GM18526 (cell line): ENCODE results near the gene OR5AU1.

Source experiments
- POLR2A ChIP-seq: IDR thresholded peaks from 3 replicates; pipeline ENCODE4 v1.6.1; 2011; ENCODE audit not compliant: insufficient read length; ENCODE audit errors: extremely low read depth

OR5AU1 gene

GRCh38 chr14:21192447-21192822, 36.6 kb upstream of the OR5AU1 start:
- no peak for TF ChIP-seq POLR2A

DNA sequence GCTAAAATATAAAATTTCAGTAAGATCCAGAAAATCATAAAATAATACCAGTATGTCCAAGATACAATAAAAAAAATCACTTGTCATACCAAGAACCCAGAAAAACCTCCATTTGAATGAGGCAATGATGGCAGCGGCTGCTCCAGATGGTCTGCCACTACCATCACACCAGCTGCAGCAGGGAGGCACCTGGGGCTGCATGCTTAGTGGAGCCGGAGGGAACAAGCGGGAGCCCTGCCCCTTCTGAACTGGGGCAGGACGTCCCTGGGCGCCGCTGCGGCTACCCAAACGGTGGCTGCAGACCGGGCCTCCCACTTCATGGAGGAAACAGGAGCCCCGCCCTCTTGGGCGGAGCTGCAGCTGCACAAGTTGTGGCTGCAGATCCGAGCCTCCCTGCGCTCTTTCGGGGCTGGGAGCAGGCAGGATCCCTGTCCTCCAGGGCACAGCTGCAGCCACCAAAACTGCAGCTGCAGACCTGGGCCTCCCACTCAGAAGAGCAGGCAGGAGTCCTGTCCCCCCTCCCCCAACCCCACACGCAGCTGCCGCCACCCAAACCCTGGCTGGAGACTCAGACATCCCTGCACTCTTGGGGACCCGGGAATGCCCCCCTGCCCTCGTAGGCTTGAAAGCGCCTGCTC, 36.1 kb upstream of the OR5AU1 start:
- TF ChIP-seq POLR2A: no peak

GRCh38 chr14:21191261-21191808, 35.5 kb upstream of the OR5AU1 start:
- no peak for TF ChIP-seq POLR2A

GRCh38 chr14:21185491-21185890, 29.6 kb upstream of the OR5AU1 start:
- no peak for TF ChIP-seq POLR2A

GRCh38 chr14:21184254-21184653, 28.4 kb upstream of the OR5AU1 start:
- TF ChIP-seq POLR2A: no peak

GRCh38 chr14:21182166-21182565, 26.3 kb upstream of the OR5AU1 start:
- no peak for TF ChIP-seq POLR2A

DNA sequence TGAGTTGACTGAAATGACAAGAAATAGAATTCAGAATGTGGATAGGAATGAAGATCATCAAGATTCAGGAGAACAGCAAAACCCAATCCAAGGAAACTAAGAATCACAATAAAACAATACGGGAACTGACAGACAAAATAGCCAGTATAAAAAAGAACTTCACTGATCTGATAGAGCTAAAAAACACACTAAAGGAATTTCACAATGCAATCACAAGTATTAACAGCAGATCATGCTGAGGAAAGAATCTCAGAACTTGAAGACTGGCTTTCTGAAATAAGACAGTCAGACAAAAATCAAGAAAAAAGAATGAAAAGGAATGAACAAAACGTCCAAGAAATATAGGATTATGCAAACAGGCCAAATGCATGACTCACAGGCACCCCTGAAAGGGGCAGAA, 15.3 kb upstream of the OR5AU1 start:
- no peak for TF ChIP-seq POLR2A

DNA sequence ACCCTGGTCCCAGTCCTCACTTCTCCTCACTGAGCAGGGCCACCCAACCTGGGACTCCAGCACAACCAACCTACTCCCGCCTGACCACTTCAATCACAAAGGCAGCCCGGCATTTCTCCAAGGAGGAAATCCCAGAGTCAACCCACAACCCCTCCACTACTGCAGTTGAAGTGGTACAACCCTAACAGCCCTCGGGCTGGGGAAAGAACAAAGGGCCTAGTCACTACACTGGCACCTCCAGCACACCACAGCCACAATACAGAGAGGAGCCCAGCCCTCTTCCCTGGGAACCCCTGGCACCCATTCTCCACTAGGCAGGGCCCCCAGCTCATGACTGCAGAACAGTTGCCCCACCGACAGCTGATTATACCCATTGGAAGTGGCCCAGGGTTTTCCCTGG, 13.7 kb upstream of the OR5AU1 start:
- TF ChIP-seq POLR2A: no peak

DNA sequence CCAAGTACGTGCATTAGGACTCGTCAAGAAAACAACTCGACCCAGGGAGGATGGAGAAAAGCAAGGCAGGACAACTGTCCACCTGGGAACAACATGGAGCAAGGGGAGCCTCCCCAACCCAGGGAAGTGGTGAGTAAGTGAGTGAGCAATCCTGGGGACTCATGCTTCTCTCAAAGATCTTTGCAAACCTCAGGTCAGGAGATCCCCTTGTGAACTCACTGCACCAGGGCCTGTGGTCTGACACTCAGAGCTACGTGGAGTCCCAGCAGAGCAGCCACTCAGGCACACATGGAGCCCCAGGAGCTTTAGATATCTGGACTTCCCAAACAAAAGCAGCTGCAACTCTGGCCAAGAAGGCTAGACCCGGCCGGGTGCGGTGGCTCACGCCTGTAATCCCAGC, 12.2 kb upstream of the OR5AU1 start:
- TF ChIP-seq POLR2A: no peak

DNA sequence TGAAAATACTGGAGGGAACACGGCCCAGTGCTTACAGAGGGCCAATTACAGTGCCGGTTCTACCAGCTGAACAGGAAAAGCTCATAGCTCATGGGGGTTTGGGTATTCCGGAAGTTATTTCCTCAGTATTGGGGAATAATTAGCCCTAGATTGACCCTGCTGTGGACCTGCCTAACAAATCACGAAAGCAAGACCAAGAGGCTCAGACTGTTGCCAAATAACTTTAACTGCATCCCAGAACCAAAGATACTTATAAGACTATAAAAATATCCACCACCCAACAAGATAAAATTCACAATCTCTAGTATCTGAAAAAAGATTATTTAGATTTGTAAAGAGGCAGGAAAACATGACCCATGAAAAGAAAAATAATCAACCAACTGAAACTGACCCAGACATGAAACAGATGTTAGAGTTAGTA, 8.0 kb upstream of the OR5AU1 start:
- no peak for TF ChIP-seq POLR2A

- TF ChIP-seq POLR2A: no peak
Observed at GRCh38 chr14:21162081-21162480, 6.2 kb upstream of the OR5AU1 start.

DNA sequence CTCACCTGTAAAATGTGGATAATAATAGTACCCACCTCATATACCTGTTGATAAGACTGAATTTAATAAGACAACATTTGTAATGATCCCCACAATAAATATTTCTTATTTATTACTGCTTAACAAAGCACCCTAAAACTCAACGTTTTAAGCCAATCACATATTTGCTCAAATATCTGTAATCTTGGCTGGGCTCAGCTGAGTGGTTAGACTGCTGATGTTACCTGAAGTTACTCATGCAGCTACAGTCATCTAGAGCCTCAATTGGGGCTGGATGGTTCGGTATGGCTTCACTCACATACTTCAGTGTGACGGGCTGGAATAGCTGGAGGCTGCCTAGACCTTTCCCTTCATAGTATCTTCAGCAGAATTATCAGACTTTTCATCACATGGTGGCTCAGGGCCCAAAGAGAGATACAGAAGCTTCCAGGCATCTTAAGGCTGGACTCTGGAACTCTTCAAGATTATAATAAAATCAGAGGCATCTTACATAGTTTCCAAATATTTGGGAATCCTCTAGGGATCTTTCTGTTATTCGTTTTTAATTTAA, 4.3 kb upstream of the OR5AU1 start:
- TF ChIP-seq POLR2A: no peak

- TF ChIP-seq POLR2A: no peak
Observed at GRCh38 chr14:21149641-21150367, 6.1 kb downstream of the OR5AU1 start.

DNA sequence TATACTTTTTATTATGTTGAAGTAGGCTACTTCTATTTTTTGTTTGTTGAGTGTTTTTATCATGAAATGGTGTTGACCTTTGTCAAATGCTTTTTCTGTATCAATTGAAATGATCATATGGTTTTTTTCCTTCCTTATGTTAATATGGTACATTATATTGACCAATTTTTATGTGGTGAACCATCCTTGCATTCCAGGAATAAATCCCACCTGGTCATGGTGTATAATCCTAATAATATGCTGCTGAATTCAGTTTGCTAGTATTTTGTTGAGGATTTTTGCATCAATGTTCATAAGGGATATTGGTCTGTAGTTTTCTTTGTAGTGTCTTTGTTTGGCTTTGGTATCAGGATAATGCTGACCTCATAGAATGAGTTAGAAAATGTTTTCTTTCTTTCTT, 10.4 kb downstream of the OR5AU1 start:
- no peak for TF ChIP-seq POLR2A

- TF ChIP-seq POLR2A: no peak
Observed at GRCh38 chr14:21142357-21142756, 13.5 kb downstream of the OR5AU1 start.

- no peak for TF ChIP-seq POLR2A
Observed at GRCh38 chr14:21136024-21136423, 19.8 kb downstream of the OR5AU1 start.
